GM19438 (cell line): Measurements from ENCODE around the gene HS3ST3A1.

Source experiments
- ATAC-seq: cut with Tn5 transposase; IDR thresholded peaks from one replicate; pipeline ENCODE4 v1.9.1; 2021; ENCODE audit warnings: low read depth; ENCODE audit not compliant: unreplicated experiment

Gene HS3ST3A1

GRCh38 chr17:13601776-13602551 is at the start of gene HS3ST3A1:
HS3ST3A1 (minus strand) TSS chr17:13601929; CDS start chr17:13601129, 800 bp downstream.
- ATAC-seq, result no peak

GRCh38 chr17:13650096-13650675 is 48.5 kb upstream of the HS3ST3A1 start:
- no peak for ATAC-seq

GRCh38 chr17:13647543-13648021 is 45.9 kb upstream of the HS3ST3A1 start:
- no peak for ATAC-seq

GRCh38 chr17:13646969-13647542 is 45.3 kb upstream of the HS3ST3A1 start:
- ATAC-seq, result no peak

GRCh38 chr17:13646411-13646810 is 44.7 kb upstream of the HS3ST3A1 start:
- no peak for ATAC-seq

GRCh38 chr17:13643180-13643579 is 41.5 kb upstream of the HS3ST3A1 start:
- ATAC-seq, result no peak

GRCh38 chr17:13642188-13642587 is 40.5 kb upstream of the HS3ST3A1 start:
- no peak for ATAC-seq

- no peak for ATAC-seq
These were observed 38.8 kb upstream of the HS3ST3A1 start for GRCh38 chr17:13640551-13640950.

GRCh38 chr17:13638855-13639458 is 37.2 kb upstream of the HS3ST3A1 start:
- no peak for ATAC-seq

- no peak for ATAC-seq
These were observed 35.2 kb upstream of the HS3ST3A1 start for GRCh38 chr17:13636951-13637350.

- no peak for ATAC-seq
These were observed 34.2 kb upstream of the HS3ST3A1 start for GRCh38 chr17:13635951-13636350.

- ATAC-seq, result no peak
These were observed 32.3 kb upstream of the HS3ST3A1 start for GRCh38 chr17:13634021-13634420.

GRCh38 chr17:13631529-13631928 is 29.8 kb upstream of the HS3ST3A1 start:
- ATAC-seq, result no peak

- no peak for ATAC-seq
These were observed 25.0 kb upstream of the HS3ST3A1 start for GRCh38 chr17:13626703-13627102.

GRCh38 chr17:13619462-13619861 is 17.7 kb upstream of the HS3ST3A1 start:
- no peak for ATAC-seq

GRCh38 chr17:13616031-13616430 is 14.3 kb upstream of the HS3ST3A1 start:
- ATAC-seq, result no peak

- no peak for ATAC-seq
These were observed 8.2 kb upstream of the HS3ST3A1 start for GRCh38 chr17:13609941-13610340.

GRCh38 chr17:13601322-13601775 is 380 bp downstream of the HS3ST3A1 start:
- no peak for ATAC-seq

- no peak for ATAC-seq
These were observed 1.0 kb downstream of the HS3ST3A1 start for GRCh38 chr17:13600475-13601321.

- no peak for ATAC-seq
These were observed 1.9 kb downstream of the HS3ST3A1 start for GRCh38 chr17:13599864-13600263.
